ENCODE data around the gene PSMB4.

PSMB4 gene

GRCh38 chr1:151444783-151445177 lies 45.4 kb downstream of the PSMB4 start:
- DNase-seq, result no peak

GRCh38 chr1:151447696-151448095 lies 48.3 kb downstream of the PSMB4 start:
- DNase-seq, result no peak
